OCI-LY3 (cell line): ENCODE data around the gene GPNMB.

Experiments
- CTCF ChIP-seq: fragments of 200-600, 300-600 bp; sonication (generic); IDR thresholded peaks from 2 replicates; pipeline ENCODE4 v1.5.1; 2014; ENCODE audit warnings: antibody characterized with exemption, low read length, low read depth
- EZH2phosphoT487 ChIP-seq: fragments of 200-600 bp; shearing (Covaris generic); IDR thresholded peaks from 2 replicates; pipeline ENCODE4 v1.6.1; 2018; ENCODE audit warnings: antibody characterized with exemption, mixed run types, low read depth

GRCh38 chr7:23214423-23214822, 32.2 kb upstream of the GPNMB start:
- TF ChIP-seq CTCF (no peak), EZH2phosphoT487 (no peak)
